GM19397 (cell line): ENCODE data around the gene TMEM61.
"Not testable (repeated sequence)": the region's sequence is repeated elsewhere in the genome, so short reads cannot be mapped to it uniquely, and the experiment has no call there.

Source experiments
- ATAC-seq: cut with Tn5 transposase; IDR thresholded peaks from one replicate; pipeline ENCODE4 v1.9.1; 2021; ENCODE audit warnings: mild to moderate bottlenecking, moderate library complexity; ENCODE audit not compliant: unreplicated experiment

TMEM61 gene

DNA sequence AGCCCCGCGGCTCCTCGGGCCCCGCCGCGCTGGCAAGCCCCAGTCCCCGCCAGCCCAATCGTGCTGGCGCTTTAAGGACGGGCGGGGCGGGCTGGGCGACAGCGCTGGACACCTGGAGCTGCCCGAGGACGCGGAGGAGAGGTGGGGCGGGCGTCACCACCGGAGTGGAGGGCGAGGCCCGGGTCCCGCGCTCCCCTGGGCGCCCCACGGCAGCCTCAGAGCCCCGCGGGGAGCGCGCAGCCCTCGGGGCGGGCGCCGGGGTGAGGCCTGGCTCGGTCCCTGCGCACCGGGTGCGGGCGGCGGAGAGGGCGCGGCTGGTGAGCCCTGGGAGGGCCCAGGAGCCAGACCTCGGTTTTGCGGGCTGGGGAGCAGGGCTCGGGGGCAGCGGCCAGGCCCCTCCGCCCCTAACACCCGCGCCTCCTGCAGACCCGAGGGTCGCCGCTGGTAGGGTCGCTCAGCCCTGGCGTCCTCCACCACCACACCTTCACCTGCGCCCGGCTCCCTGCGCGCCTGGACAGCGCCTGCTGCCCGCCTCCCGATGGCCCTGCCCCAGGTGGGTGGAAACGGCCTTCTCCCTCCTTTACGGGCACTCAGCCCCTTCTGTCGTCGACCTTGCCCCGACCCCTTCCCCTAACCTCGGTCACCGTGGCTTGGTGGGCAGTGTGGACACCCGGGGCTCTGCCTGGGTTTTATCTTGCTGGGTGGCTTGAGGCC, at the start of gene TMEM61:
Gene TMEM61 (plus strand): TSS at position 101 of the 714 bp plus-strand sequence. CDS start 438 bp downstream, at position 539.
- ATAC-seq = no peak

DNA sequence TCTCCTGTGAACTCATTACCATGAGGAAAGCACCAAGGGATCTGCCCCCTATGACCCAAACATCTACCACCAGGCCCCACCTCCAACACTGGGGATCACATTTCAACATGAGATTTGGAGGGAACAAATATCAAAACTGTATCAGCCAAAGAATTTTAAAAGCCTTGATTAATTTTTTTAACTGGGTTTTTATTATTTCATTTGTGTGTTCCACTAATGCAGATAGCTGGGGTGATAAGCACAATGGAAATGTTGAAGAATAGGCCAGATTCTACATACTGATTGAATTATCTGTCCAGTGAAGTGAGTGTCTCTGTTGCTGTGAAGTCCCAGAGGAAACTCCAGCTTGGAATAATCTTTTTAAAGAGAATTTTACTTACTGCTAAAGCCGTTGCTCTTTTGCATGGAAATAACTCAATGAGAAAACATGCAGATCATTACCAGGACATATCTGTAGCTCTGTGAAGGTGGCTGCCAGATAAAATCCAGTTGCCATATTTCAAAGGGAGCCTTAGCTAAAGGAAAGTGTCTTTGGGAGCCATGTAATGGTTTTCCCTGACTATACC, 49.1 kb upstream of the TMEM61 start:
- ATAC-seq = no peak

DNA sequence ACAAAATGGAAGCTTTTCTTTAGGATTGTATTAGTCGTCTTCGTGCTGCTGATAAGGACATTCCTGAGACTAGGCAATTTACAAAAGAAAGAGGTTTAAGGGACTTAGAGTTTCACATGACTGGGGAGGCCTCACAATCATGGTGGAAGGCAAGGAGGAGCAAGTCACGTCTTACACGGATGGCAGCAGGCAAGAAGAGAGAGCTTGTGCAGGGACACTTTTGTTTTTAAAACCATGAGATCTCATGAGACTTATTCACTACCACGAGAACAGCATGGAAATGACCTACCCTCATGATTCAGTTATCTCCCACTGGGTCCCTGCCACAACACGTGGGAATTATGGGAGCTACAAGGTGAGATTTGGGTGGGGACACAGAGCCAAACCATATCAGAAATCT, 46.3 kb upstream of the TMEM61 start:
- ATAC-seq = not testable (repeated sequence)

DNA sequence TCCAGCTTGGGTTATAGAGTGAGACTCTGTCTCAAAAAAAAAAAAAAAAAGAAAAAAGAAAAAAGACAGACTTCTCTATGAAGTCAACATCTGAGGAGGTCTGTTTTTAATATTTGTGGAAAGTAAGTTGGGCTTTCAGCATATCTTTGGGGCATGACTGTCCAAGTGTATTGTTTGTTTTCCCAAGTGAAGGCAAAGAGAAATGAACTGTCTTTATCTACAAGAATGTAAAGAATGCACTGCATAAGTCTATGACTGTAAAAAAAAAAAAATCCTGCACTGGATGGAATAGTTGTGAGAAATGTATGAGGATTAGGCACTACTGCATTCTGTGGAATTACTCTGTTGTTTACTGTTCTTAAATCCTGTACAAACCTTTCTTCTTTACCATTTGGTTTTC, 45.6 kb upstream of the TMEM61 start:
- ATAC-seq = no peak

DNA sequence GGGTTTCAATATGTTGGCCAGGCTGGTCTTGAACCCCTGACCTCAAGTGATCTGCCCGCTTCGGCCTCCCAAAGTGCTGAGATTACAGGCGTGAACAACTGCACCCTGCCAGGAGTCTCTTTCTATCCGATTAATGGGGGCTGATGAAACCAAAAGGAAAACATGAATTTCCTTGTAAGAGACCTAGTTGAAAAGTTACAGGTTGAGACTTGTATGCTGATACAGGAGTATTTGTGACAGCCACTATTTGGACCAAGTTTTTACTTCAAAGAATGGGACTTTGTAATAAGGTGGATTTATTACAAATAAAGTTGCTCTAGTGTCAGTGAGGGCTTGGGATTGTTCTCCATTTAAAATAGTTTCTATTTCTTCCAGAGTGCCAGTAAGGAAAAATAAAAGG, 43.6 kb upstream of the TMEM61 start:
- no peak for ATAC-seq

DNA sequence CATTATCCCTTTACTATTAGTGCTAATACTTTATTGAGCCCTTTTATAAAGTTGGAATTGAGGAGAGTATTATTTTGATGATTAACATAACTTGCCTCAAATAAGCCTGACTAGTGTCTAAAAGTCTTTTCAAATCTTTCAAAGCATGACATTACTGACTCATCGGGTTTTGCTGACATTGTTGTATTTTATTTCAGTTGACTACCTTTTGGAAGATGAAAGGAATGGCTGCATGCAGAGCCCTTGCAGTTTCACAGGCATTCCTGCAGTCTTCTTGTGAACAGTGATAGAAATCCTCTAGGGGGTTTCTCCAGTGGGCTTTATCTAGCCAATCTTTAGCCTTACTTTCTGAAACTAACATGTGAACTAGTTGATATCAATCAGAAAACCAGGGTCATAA, 43.0 kb upstream of the TMEM61 start:
- ATAC-seq = no peak

DNA sequence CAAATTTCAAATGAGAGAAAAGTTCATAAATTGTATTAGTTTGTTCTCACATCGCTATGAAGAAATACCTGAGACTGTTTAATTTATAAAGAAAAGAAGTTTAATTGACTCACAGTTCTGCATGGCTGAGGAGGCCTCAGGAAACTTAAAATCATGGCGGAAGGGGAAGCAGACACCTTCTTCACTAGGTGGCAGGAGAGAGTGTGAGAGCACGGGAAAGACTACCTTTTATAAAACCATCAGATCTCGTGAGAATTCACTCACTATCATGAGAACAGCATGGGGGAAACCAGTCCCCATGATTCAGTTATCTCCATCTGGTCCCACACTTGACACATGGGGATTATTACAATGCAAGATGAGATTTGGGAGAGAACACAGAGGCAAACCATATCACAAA, 41.5 kb upstream of the TMEM61 start:
- not testable (repeated sequence) for ATAC-seq

DNA sequence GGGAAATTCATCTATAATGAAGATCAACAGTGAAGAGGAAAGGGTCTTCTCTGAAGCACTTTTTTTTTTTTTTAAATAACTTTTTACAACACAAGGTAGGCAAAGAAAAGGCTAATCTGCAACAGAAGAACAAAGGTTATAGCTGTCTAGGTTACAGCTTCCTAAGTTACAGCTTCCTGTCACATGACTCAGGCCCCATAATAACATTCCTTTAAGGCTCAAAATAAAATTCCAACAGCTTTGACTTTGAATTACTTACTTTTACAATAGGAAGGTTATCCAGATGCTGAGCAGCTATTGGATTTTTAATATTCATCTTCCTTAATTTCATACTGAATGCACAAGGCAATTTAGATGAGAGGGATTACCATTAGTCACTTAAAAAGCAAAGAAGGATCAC, 40.4 kb upstream of the TMEM61 start:
- ATAC-seq = no peak

DNA sequence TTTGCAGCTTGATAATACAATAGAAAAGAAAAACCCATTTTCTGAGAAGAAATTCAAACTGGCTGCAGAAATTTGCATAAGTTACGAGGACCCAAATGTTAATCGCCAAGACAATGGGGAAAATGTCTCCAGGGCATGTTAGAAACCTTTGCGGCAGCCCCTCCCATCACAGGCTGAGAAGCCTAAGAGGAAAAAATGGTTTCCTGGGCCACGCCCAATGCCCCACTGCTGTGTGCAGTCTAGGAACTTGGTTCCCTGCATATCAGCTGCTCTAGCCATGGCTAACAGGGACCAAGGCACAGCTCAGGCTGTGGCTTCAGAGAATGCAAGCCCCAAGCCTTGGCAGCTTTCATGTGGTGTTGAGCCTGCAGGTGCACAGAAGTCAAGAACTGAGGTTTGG, 37.5 kb upstream of the TMEM61 start:
- no peak for ATAC-seq

DNA sequence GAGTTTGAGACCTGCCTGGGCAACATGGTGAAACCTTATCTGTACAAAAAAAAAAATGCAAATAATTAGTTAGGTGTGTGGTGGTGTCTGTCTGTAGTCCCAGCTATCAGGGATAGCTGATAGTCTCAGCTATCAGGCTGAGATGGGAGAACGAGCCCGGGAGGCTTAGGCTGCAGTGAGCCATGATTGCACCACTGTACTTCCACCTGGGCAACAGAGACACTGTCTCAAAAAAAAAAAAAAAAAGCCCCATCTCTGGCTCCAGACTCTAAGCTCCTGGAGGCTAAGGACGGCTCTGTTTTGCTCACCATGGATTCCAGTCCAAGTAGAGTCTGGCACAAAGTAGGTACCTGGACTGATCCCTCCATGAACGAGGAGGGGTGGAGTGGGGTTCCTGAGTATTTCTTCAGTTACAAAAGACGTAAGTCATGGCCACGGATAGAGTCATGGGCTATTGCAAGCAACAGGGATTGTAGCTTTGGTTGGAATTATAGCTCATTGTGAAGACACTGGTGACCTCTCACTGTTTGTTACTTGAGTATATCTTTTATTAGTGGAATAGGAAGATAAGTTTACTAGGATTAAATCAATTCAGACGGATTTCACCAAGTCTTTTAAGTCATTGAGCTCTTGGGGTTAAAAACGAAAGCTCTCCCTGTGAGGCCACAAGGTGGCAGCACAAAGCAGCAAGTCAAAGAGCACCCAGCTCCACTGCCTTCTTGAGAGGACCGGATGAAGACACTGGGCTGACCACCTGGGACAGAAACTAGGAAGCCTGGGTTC, 35.6 kb upstream of the TMEM61 start:
- ATAC-seq = no peak

DNA sequence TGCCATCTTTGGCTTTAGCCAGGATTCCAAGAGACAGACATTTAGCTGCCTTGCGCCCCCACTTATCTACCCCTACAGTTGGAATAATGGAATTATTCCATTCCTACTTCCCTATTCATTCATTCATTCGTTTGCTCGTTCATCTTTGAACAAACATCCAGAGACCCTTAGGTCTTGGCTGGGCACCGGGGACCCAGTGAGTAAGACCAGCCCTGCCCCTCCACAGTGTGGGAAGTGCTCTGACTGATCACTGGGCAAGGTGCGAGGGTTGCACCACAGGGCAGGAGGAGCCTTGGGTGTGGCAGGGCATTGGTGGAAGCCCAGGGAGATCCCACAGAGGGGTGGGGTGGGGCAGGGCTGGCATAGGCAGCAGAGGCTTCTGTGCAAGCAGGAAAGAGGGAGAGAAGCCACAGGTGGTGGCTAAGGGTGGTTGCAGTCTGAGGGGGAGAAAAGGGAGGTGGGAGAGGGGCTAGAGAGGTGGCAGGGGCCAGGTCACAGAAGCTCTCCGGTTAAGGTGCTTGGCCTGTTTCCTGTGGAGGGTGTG, 35.0 kb upstream of the TMEM61 start:
- no peak for ATAC-seq

DNA sequence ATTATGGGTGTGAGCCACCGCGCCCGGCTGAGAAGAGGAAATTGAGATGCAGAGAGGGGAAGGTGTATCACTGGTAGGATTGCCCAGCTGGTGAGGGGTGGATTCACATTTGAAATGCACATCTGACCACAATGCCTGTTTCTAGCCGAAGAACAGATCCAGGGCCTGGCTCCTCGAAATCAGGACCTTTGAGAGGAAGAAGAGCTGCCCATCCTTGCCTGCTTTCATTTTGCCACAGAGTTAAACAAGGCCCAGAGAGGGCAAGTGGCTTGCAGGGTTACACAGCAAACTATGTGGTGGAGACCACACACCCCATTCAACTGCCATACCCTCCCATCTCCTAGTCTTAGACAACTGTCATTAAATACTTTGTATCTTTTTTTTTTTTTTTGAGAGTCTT, 32.9 kb upstream of the TMEM61 start:
- ATAC-seq = no peak

DNA sequence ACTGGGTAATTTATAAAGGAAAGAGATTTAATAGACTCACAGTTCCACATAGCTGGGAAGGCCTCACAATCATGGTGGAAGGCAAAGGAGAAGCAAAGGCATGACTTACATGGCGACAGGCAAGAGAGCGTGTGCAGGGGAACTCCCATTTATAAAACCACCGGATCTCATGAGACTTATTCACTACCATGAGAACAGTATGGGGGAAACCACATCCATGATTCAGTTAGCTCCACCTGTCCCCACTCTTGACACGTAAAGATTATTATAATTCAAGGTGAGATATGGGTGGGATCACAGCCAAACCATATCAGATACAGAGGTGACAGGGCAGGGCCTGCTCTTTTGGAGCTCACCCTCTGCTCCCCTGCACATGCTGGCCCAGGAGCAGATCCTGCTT, 31.4 kb upstream of the TMEM61 start:
- no peak for ATAC-seq

DNA sequence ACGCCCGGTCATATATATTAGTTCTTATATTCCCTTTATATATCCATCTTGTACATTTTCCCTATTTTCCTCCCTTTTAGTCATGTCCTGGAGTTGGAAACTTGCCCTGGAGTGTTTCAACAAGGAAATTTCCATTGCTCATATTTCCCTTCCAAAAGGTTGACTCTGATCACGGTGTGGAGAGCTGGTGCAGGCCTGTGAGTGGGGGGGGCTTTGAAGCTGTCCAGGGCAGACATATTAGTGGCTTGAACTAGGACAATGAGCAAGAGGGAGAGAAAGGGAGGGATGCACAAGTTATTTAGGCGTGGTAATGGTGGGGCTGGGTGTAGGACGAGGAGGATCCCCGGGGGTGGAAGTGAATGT, 30.4 kb upstream of the TMEM61 start:
- no peak for ATAC-seq

DNA sequence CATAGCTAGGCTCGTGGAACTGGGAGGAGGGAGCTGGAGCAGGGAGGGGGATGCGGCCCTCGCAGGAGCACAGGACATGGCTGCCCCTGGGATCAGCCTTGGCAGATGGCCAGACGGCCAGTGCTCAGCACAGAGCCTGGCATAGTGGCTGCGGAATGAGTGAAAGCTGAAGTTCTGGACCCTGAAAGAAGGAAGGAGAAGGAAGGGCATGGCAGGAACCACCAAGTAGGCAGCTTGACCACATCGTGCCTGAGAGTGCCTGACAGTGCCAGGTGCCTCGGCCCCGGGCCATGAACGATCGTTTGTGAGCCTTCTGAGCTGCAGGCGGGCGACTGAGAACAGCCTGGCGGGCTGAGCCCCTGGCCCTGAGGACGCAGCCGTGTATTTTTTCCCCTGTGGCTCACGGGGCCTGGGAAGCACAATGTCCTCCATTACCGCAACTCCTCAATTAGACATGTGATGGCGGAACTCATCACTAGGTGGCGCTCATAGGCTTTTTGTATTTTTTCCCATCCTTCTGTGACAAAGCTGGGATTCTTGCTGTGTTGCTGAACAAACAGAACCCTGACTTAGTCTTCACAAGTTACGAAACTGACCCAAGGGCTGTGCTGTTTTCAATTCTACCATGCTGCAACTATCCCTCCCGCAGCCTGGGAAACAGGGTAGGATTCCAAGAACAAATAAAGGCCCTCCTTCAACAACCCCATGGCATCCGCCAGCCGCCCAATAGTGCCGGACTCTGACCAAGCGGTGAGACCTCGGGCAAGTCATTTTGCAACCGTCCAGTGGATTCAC, 29.9 kb upstream of the TMEM61 start:
- no peak for ATAC-seq

DNA sequence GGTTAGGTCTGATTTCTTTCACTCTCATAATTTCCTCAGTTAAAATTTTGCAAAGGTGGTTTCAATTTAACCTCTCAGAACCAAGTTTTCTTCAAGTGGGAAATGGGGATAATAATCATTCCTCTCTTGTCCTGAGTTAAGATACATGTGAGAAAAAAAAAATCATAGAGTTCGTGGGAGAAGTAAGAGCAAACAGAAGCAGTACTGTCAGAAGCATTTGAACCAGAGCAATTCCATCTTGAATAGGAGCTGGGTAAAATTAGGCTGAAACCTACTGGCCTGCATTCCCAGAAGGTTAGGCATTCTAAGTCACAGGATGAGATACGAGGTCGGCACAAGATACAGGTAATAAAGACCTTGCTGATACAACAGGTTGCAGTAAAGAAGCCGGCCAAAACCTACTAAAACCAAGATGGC, 28.6 kb upstream of the TMEM61 start:
- no peak for ATAC-seq

DNA sequence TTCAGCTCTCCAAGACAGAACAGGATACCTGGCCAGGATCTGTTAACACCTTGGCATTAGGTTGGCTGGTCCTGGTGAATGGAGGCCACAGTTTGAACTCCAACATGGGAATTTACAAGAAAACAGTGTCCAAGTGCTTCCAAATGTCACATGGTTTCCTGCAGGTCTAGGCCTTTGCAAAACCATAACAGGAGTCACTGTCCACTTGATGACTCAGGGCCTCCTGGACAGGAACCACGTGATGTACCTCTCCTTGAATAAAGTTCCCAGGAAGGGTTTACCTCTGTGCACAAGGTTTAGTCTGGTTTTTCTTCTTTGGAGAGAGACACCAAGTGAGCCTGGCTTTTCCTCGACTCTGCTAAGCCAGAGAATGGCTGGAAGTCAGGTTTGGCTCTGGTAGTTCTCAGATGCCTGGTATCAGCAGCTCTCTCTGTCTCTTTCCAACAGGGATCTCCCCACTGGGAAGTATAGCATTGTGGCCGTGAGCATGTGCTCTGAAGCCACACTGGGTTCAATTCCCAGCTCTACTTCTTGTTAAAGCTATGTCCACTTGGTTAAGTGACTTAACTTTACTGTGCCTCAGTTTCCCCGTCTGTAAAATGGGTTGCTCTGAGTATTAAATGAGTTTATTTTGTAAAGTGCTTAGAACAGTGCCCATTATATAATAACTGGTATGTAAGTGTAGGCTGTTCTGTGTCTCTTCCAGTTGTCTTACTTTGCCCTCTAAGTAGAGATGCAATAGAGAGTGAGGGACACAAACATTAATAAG, 27.3 kb upstream of the TMEM61 start:
- ATAC-seq = no peak

DNA sequence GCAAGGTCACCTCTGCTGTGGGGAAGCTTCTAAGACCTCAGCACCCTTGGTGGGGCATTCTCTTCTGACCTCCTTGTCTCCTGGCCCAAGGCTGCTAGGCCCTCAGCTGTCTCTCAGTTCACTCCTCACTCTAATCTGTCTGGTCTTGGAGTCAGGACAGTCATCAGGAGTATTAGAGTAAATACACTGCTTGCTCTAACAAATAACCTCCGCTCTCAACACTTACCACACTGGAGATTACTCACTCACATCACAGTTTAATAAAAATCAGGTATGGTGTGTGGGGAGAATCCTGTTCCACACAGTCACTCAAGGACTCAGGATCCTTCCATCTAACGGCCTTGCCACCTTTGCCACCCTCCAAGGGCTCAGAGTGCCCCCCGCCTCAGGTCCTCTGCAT, 26.6 kb upstream of the TMEM61 start:
- no peak for ATAC-seq

DNA sequence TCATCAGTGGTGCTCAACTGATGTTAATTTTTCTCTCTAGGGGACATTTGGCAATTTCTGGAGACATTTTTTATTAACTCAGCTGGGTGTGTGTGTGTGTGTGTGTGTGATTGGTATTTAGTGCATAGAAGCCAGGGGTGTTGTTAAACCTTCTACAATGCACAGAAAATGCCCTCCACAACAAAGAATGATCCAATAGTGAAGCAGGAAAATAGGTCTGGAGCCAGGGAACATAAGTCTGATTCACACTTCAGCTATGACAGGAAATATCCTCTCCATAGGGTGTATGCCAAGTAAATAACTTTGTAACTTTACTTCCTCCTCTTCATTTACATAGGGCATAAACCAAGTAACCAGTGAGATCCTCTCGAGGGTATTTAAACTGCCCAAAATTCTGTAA, 25.1 kb upstream of the TMEM61 start:
- ATAC-seq = no peak

DNA sequence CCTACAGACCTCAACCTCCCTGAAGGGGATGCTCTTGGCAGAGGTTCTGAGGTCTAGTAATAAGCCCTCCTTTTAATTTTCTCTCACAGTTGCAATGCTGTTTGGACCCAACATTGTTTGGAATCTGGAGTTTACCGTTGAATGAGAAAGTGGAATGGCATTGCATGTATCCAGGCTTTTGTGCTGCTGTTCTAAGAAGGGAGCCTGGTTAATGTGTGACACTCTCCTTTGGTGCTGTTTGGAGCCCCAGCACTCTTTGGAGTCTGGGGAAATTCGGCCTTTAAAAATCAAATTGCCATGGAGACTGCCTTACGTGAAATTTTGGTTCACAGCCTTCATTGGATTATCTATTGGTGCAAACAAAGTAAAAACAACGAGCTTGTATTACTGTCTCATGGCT, 23.7 kb upstream of the TMEM61 start:
- no peak for ATAC-seq
